ENCODE results near the gene OR11A1. TPM values are rescaled to one million over a fixed set of nuclear protein-coding genes. Genes with fewer than 3 reads are reported as not detected.

Gene OR11A1
- total RNA-seq, 1 experiment from 2014 or later, result not detected

- no peak overlapping the region for H2BK12ac ChIP-seq (ENCODE audit: insufficient read length, low read depth, low read length)
- Mint-ChIP-seq H3K36me3 (ENCODE audit: insufficient read depth in 1 of 3, low read depth in 3 of 3) (no peaks in the 10 kb centered on the region), H3K27me3 (ENCODE audit: low read depth) (peaks cover 6% of the 10 kb centered on the region), H3K4me3 (no peak overlapping the region), H3K4me1 (no peaks in the 10 kb centered on the region), H3K27ac (no peak overlapping the region), H3K9me3 (no peaks in the 10 kb centered on the region; a peak in 1 of 5 replicates)
- H3K79me1 ChIP-seq (ENCODE audit: insufficient read depth, low read depth, low read length, poor library complexity, severe bottlenecking), result no peaks in the 10 kb centered on the region
- no peak overlapping the region for H3K18ac ChIP-seq (ENCODE audit: insufficient read length, low read depth, low read length)
- no peaks in the 10 kb centered on the region for H3K4me1 ChIP-seq (ENCODE audit: insufficient read depth, low read length)
- H2BK15ac ChIP-seq (ENCODE audit: low read depth, low read length), result no peak overlapping the region
- no peaks in the 10 kb centered on the region for H3K23me2 ChIP-seq (ENCODE audit: insufficient read length, low read depth, low read length, poor library complexity, severe bottlenecking)
- H3K79me2 ChIP-seq (ENCODE audit: insufficient read depth, low read length), result no peaks in the 10 kb centered on the region
- H3K9ac ChIP-seq (ENCODE audit: extremely low read depth, insufficient read length, low read length), result no peak overlapping the region
- no peak overlapping the region for H3K4ac ChIP-seq (ENCODE audit: low read depth, low read length)
- no CpG with 5 or more reads among the region's 5 CpGs for WGBS (ENCODE audit: extremely low coverage, insufficient read length, low lambda C conversion rate)
- no peak for TF ChIP-seq CTCF (conservative IDR thresholded peaks at IDR 0.05)
- no peak overlapping the region for H4K5ac ChIP-seq (ENCODE audit: insufficient read length, low read depth, low read length)
- no peak overlapping the region for H2AFZ ChIP-seq (ENCODE audit: low read length)
- H3K23ac ChIP-seq (ENCODE audit: insufficient read length, low read depth, low read length), result no peak overlapping the region
- H4K20me1 ChIP-seq (ENCODE audit: control insufficient read depth, insufficient read depth, insufficient read length), result no peaks in the 10 kb centered on the region
- no peak overlapping the region for H2BK20ac ChIP-seq (ENCODE audit: low read depth, low read length, poor library complexity, severe bottlenecking)
- H3K27me3 ChIP-seq (ENCODE audit: insufficient read depth, low read length), result no peaks in the 10 kb centered on the region
- H2AK5ac ChIP-seq (ENCODE audit: insufficient read length, low read length), result no peak overlapping the region
- H2BK5ac ChIP-seq (ENCODE audit: insufficient read length, low read length), result no peak overlapping the region
- no peak overlapping the region for H3K14ac ChIP-seq (ENCODE audit: insufficient read depth, low read length)
- no peaks in the 10 kb centered on the region for H3K9me3 ChIP-seq (ENCODE audit: control insufficient read depth, low read depth, low read length)
- no peak for DNase-seq
- no peak overlapping the region for H3K27ac ChIP-seq (ENCODE audit: insufficient read length, low read depth, low read length)
- H2BK120ac ChIP-seq (ENCODE audit: low read depth, low read length, poor library complexity, severe bottlenecking), result no peak overlapping the region
- no peak overlapping the region for H4K91ac ChIP-seq (ENCODE audit: insufficient read length, low read depth, low read length)
- no peak overlapping the region for H3K56ac ChIP-seq (ENCODE audit: insufficient read length, low read depth, low read length)
- no peak overlapping the region for H3K4me2 ChIP-seq (ENCODE audit: insufficient read depth, insufficient read length, low read length)
- H4K8ac ChIP-seq (replicated peaks; ENCODE audit: insufficient read length, low read depth, low read length), result no peak overlapping the region
- H3T11ph ChIP-seq (ENCODE audit: low read length), result no peak overlapping the region
These were observed 45.7 kb upstream of the OR11A1 start for GRCh38 chr6:29502597-29502996.
